ENCODE results near the gene HPGD.

The HPGD gene

DNA sequence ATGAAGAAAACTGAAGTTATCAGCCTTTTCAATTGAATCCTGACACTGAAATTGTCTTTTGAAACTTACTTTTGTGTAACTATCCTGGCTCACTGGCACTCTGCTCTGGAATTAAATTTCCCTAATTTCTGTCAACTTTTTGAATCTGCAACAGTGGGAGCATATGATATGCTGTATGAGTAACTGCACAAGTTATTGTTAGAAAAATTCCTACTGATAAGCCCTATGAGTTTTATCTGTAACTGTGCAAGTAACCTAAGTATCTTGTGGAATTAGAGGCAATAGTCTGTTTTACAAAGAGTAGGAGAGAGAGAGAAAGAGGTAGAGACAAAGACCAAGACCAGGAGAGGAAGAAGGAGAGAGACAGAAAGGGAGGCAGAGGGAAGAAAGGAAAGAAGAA, 9.2 kb upstream of the HPGD start:
- no peak overlapping the region for H3K4me3 ChIP-seq (ENCODE audit: low read depth, low read length)
- DNase-seq (ENCODE audit: low read depth): no peak

DNA sequence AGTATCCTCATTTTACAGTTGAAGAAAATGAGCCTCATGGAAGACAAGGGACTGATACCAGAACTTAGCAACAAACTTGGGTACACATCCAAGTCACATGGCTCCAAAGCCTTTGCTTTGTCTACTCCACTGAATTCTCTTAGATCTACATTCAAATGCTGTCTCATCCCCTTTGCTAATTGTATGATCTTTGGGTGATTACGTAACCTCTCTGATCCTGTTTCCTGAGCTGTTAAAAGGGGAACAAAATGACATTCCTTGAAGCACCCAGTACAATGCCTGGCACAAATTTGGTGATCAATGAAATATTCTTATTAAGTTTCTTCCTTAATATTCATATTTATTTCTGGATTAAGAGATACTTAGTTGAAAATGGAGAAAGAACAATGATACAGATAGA, 5.9 kb upstream of the HPGD start:
- no peak for DNase-seq (ENCODE audit: low read depth)
- H3K4me3 ChIP-seq (ENCODE audit: low read depth, low read length): no peak overlapping the region

DNA sequence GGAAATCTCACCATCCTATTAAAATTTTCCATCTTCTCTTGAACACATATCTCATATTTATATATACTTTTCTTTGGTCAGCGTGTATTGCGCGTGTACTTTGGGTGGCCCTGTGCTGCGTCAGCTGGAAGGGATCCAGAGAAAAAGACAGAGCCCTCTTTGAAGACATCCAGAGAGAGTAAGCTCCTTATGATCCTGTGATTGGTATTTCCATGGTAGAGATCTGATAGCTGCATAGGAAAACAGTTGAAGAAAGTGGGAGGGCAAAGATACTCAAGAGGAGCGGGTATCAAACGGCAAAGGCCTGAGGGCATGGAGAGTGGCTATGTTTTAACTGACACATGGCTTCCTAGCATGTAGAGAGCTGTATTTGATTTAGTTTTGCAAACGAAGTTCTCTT, 4.4 kb upstream of the HPGD start:
- DNase-seq (ENCODE audit: low read depth): no peak
- H3K4me3 ChIP-seq (ENCODE audit: low read depth, low read length): no peak overlapping the region

- no peak overlapping the region for H3K4me3 ChIP-seq (ENCODE audit: low read depth, low read length)
- no peak for DNase-seq (ENCODE audit: low read depth)
Observed at GRCh38 chr4:174524242-174524641, 2.0 kb upstream of the HPGD start.

DNA sequence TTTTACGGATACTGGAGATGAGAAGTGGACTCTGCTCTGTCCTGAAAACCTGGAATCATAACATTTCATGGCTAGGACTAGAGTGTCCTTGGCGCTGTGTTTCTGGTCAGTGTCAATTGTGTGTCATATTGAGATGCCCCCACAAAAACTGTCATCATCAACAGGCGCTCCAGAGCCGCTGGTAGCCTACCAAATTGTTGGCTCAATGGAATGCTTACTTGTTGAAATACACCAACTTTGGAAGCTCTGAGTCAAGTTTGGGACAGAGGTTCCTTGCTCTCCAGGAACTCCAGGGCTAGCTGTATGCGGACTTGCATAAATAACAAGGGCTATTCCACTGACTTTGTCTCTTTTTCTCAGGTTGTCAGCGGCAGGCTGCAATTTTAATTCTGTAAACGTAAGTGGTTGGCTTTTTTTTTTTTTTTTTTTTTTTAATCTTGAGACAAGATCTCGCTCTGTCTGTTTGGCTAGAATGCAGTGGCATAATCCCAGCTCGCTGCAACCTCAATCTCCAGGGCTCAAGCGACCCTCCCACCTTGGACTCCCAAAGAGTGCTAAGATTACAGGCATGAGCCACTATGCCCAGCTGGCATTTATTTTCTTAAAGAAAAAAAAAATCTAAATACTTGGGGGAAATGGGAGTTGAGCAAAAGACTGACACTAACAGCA, 871 bp upstream of the HPGD start:
- DNase-seq (ENCODE audit: low read depth): no peak
- peak overlapping the region; percentile 59 for H3K4me3 ChIP-seq (ENCODE audit: low read depth, low read length)

- peak overlapping the region; percentile 59 for H3K4me3 ChIP-seq (ENCODE audit: low read depth, low read length)
- no peak for DNase-seq (ENCODE audit: low read depth)
Observed at GRCh38 chr4:174521800-174522182, 497 bp downstream of the HPGD start.

GRCh38 chr4:174520660-174521059, 1.6 kb downstream of the HPGD start:
- no peak overlapping the region for H3K4me3 ChIP-seq (ENCODE audit: low read depth, low read length)
- DNase-seq (ENCODE audit: low read depth): no peak

GRCh38 chr4:174517502-174518445, 4.5 kb downstream of the HPGD start:
- no peak for DNase-seq (ENCODE audit: low read depth)
- no peak overlapping the region for H3K4me3 ChIP-seq (ENCODE audit: low read depth, low read length)

DNA sequence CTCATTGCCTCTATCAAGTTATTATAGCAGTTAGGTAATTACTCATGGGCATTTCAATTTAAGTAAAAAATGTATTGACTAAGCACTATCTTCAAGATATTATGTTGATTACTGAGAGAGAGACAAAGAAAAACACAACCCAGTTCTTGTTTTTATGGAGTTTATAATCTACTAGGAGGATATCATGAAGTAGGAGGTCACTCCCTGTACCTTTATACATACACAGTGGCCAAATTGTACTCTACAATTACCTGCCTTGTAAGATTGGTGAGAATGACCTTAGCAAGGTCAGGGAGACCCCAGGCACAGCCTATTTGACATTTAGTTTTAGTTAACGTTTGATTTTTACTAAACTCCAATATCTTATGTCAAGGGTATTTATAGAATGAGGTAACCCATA, 5.5 kb downstream of the HPGD start:
- H3K4me3 ChIP-seq (ENCODE audit: low read depth, low read length): no peak overlapping the region
- DNase-seq (ENCODE audit: low read depth): no peak

- no peak for DNase-seq (ENCODE audit: low read depth)
Observed at GRCh38 chr4:174516345-174516744, 5.9 kb downstream of the HPGD start.

GRCh38 chr4:174512745-174513144, 9.5 kb downstream of the HPGD start:
- no peak for DNase-seq (ENCODE audit: low read depth)
- H3K4me3 ChIP-seq (ENCODE audit: low read depth, low read length): no peak overlapping the region

More at GRCh38 chr4:174516345-174516744, 5.9 kb downstream of the HPGD start:
- no peak overlapping the region for H3K4me3 ChIP-seq (ENCODE audit: low read depth, low read length)

GRCh38 chr4:174505892-174506291, 16.4 kb downstream of the HPGD start:
- no peak for DNase-seq (ENCODE audit: low read depth)
- no peak overlapping the region for H3K4me3 ChIP-seq (ENCODE audit: low read depth, low read length)

- no peak for DNase-seq (ENCODE audit: low read depth)
- H3K4me3 ChIP-seq (ENCODE audit: low read depth, low read length): no peak overlapping the region
Observed at GRCh38 chr4:174505007-174505406, 17.3 kb downstream of the HPGD start.

- DNase-seq (ENCODE audit: low read depth): no peak
- no peak overlapping the region for H3K4me3 ChIP-seq (ENCODE audit: low read depth, low read length)
Observed at GRCh38 chr4:174503079-174503715, 19.1 kb downstream of the HPGD start.

GRCh38 chr4:174496631-174497432, 25.5 kb downstream of the HPGD start:
- no peak for DNase-seq (ENCODE audit: low read depth)
- H3K4me3 ChIP-seq (ENCODE audit: low read depth, low read length): no peak overlapping the region

DNA sequence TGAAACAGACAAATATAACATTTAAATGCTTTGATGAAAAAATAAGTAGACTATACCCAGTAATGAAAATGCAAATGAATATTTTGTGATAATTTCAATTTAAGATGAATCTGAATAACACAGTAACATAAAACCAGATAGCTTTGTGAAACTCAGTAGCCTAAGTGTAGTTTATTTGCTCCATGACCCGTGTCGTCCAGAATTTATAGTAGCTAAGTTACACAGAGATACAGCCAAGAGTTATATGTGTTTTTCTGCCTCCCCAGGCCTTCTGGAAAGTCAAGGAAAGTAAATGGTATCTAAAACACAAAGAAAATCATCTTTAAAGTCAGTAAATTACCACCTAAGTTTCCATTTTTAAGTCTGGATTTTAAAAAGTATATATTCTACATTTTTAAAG, 26.7 kb downstream of the HPGD start:
- no peak overlapping the region for H3K4me3 ChIP-seq (ENCODE audit: low read depth, low read length)
- no peak for DNase-seq (ENCODE audit: low read depth)

- no peak overlapping the region for H3K4me3 ChIP-seq (ENCODE audit: low read depth, low read length)
- no peak for DNase-seq (ENCODE audit: low read depth)
Observed at GRCh38 chr4:174494726-174495125, 27.6 kb downstream of the HPGD start.

- H3K4me3 ChIP-seq (ENCODE audit: low read depth, low read length): no peak overlapping the region
- no peak for DNase-seq (ENCODE audit: low read depth)
Observed at GRCh38 chr4:174494146-174494545, 28.1 kb downstream of the HPGD start.

DNA sequence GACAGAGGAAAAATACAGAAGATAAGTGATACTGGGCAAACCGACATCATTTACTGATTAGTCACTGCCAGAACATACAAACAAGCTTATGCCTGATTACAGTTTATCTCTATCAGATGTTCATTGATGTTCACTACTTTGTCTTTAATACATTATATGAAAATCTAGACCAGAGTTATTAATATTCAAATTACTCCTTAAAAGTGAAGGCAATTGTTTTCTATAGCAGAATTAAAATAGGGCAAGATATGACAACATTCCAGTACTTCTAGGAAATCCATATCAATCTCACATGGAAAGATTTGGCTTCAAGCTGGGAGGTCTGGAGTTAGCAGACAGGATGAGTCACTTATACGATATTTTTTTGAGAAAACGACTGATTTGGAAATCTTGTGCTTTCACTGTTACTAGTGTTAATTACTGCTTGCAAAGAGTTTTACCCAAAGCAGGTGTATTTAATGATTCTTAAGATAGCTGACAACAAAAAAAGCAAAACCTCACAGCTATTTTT, 31.8 kb downstream of the HPGD start:
- no peak overlapping the region for H3K4me3 ChIP-seq (ENCODE audit: low read depth, low read length)
- peak; percentile 13 for DNase-seq (ENCODE audit: low read depth)

All from skeletal muscle cell (primary cell).